ENCODE results near the gene NFE2L3. TPM values are rescaled to one million over a fixed set of nuclear protein-coding genes. Genes with fewer than 3 reads are reported as not detected.

The NFE2L3 gene, protein sequence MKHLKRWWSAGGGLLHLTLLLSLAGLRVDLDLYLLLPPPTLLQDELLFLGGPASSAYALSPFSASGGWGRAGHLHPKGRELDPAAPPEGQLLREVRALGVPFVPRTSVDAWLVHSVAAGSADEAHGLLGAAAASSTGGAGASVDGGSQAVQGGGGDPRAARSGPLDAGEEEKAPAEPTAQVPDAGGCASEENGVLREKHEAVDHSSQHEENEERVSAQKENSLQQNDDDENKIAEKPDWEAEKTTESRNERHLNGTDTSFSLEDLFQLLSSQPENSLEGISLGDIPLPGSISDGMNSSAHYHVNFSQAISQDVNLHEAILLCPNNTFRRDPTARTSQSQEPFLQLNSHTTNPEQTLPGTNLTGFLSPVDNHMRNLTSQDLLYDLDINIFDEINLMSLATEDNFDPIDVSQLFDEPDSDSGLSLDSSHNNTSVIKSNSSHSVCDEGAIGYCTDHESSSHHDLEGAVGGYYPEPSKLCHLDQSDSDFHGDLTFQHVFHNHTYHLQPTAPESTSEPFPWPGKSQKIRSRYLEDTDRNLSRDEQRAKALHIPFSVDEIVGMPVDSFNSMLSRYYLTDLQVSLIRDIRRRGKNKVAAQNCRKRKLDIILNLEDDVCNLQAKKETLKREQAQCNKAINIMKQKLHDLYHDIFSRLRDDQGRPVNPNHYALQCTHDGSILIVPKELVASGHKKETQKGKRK
- 1 to 10 TPM; 1.8 to 6.2 (median 5.1) TPM for total RNA-seq
- total RNA-seq (2013): 8.8 TPM
- total RNA-seq: 5.6 to 114 (median 14.5) reads per million in 29 experiments

DNA sequence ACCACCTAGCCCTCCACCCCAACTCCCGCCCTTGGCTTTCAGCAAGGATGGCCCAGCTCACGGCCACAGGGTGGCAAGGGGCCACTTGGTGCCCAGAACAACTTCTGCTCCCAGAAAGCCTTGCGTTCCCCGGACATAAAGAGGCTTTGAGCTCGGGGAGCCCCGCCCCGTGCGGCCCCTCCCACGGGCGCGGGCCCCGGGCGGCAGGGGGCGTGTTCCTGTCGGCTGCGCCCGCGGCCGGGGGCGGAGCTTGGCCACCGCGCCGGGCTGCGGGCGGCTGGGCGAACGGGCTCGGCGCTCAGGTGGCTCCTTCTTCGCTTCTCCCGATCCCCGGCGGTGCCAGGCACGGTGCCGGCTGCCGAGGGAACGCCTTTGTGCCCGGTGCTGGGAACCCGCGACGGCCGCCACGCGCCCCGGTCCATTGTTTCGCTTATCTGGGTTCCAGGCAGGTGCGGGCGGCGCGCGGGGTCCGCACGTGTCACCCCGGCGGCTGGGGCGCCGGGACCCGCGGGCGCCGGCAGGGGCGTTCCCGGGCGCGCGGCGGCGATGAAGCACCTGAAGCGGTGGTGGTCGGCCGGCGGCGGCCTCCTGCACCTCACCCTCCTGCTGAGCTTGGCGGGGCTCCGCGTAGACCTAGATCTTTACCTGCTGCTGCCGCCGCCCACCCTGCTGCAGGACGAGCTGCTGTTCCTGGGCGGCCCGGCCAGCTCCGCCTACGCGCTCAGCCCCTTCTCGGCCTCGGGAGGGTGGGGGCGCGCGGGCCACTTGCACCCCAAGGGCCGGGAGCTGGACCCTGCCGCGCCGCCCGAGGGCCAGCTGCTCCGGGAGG is at the start of gene NFE2L3:
NFE2L3 (plus strand) TSS at position 246 of the 829 bp plus-strand sequence; CDS start at position 547, 301 bp downstream.
- ChIA-PET POLR2A (interaction anchor here (0.6 to 1.5 kb wide), 10 partner anchors 15 to 106 kb away, joined by 3 to 12 read pairs (median 4); partner anchors contain the start of gene CBX3 (in 1 of the 2)), CTCF (interaction anchor here (0.6 to 2.1 kb wide), 14 partner anchors 9 to 1331 kb away, joined by 3 to 10 read pairs (median 4); partner anchors contain the start of gene CBX3 (in 1 of the 2))
- no peaks in the 10 kb centered on the region for H3K36me3 Mint-ChIP-seq
- peaks cover 22 to 52% of the 10 kb centered on the region in 2 experiments for H3K4me1 ChIP-seq (ENCODE audit: control insufficient read depth in 1 of 2, extremely low read depth in 1 of 2, insufficient read depth in 2 of 2, low read length in 2 of 2)
- peak within 1 kb of the TSS; percentile 91 to 93 for H3K27ac Mint-ChIP-seq
- no peaks in the 10 kb centered on the region for H3K27me3 Mint-ChIP-seq
- H3K4me3 Mint-ChIP-seq: peak within 1 kb of the TSS; percentile 80 to 93 (median 87)
- DNase-seq (peak; percentile 57 to 90 (median 71)), ATAC-seq (replicated peaks in 1 of 4) (peak; percentile 78 to 86 (median 86))
- H3K36me3 ChIP-seq (ENCODE audit: control insufficient read depth in 2 of 2, extremely low read depth in 1 of 2, insufficient read depth in 1 of 2, low read length in 1 of 2): no peaks in the 10 kb centered on the region
- no peaks in the 10 kb centered on the region for H3K27me3 ChIP-seq (replicated peaks in 1 of 2; ENCODE audit: control insufficient read depth in 2 of 2, extremely low read depth in 1 of 2, insufficient read depth in 2 of 2, low read length in 1 of 2)
- WGBS (ENCODE audit: insufficient coverage): under 1% methylated on average over 95 of the region's 95 CpGs
- H3K27ac ChIP-seq (ENCODE audit: low read length): peak within 1 kb of the TSS; percentile 43
- no peaks in the 10 kb centered on the region for H3K9me3 ChIP-seq
- H3K9me3 Mint-ChIP-seq: no peaks in the 10 kb centered on the region
- peaks cover 54 to 55% (median 54%) of the 10 kb centered on the region in 3 donors for H3K4me1 Mint-ChIP-seq
- H3K4me3 ChIP-seq (ENCODE audit: control insufficient read depth in 1 of 2, extremely low read depth in 1 of 2, low read length in 1 of 2): peak within 1 kb of the TSS; percentile 50 to 58

DNA sequence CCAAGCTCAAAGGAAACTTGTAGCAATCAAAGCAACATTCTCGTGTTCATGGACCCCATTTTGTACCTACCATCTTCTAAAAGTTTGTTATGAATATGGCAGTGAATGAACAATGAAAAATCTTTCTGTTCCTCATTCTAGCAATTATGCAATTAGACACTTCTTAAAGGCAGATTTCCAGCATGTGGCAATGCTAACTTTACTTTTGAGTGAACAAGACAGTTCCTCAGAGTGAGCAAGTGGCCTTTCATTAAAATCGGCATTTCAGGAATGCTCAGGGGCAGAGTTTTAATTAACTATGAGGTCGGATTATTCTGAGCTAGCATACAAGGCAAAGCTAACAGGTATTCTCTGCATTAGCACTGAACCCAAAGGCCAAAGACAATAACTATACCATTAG is 48.4 kb upstream of the NFE2L3 start:
- no peaks in the 10 kb centered on the region for H3K27me3 ChIP-seq (replicated peaks in 1 of 2; ENCODE audit: control insufficient read depth in 2 of 2, extremely low read depth in 1 of 2, insufficient read depth in 2 of 2, low read length in 1 of 2)
- H3K27ac ChIP-seq (ENCODE audit: low read length): no peak overlapping the region
- CTCF ChIA-PET: no interaction called here
- ATAC-seq (replicated peaks in 1 of 4) (no peak), DNase-seq (no peak)
- Mint-ChIP-seq H3K27ac (no peak overlapping the region), H3K36me3 (no peaks in the 10 kb centered on the region), H3K4me1 (peaks cover 17 to 37% (median 27%) of the 10 kb centered on the region in 3 donors), H3K9me3 (no peaks in the 10 kb centered on the region), H3K4me3 (no peak overlapping the region), H3K27me3 (no peaks in the 10 kb centered on the region)
- H3K4me3 ChIP-seq (ENCODE audit: control insufficient read depth in 1 of 2, extremely low read depth in 1 of 2, low read length in 1 of 2): no peak overlapping the region
- H3K36me3 ChIP-seq (ENCODE audit: control insufficient read depth in 2 of 2, extremely low read depth in 1 of 2, insufficient read depth in 1 of 2, low read length in 1 of 2): peaks cover 0 to 2% of the 10 kb centered on the region in 2 donors
- H3K4me1 ChIP-seq (ENCODE audit: control insufficient read depth in 1 of 2, extremely low read depth in 1 of 2, insufficient read depth in 2 of 2, low read length in 2 of 2): peaks cover 23 to 31% of the 10 kb centered on the region in 2 experiments
- POLR2A ChIA-PET: no interaction called here
- no peaks in the 10 kb centered on the region for H3K9me3 ChIP-seq
- no CpG with 5 or more reads among the region's 3 CpGs for WGBS (ENCODE audit: insufficient coverage)

DNA sequence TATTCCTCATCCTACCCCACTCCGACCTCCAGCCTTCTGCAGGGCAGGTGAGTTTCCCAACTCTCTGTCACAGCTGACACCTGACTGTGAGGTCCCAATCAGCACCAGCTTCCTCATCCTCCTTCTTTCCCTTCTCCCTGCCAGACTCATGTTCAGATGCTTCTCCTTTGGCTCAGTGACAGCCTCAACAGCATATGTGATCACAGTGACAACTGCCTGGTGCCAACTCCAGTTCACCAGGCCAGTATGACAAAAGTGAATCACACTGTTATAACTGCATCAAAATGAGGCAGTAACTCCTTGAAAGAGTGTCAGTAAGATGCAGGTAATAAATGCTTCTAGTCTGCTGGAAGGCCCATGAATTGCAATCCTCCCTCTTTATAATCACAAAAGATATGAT is 46.8 kb upstream of the NFE2L3 start:
- peaks cover 17 to 31% (median 17%) of the 10 kb centered on the region in 3 donors for H3K4me1 Mint-ChIP-seq
- H3K9me3 Mint-ChIP-seq: no peaks in the 10 kb centered on the region
- no peak for DNase-seq
- no peaks in the 10 kb centered on the region for H3K36me3 Mint-ChIP-seq
- Histone ChIP-seq H3K27me3 (replicated peaks in 1 of 2; ENCODE audit: control insufficient read depth in 2 of 2, extremely low read depth in 1 of 2, insufficient read depth in 2 of 2, low read length in 1 of 2) (no peaks in the 10 kb centered on the region), H3K4me3 (ENCODE audit: control insufficient read depth in 1 of 2, extremely low read depth in 1 of 2, low read length in 1 of 2) (no peak overlapping the region), H3K36me3 (ENCODE audit: control insufficient read depth in 2 of 2, extremely low read depth in 1 of 2, insufficient read depth in 1 of 2, low read length in 1 of 2) (peaks cover 0 to 2% of the 10 kb centered on the region in 2 donors), H3K9me3 (no peaks in the 10 kb centered on the region), H3K27ac (ENCODE audit: low read length) (no peak overlapping the region), H3K4me1 (ENCODE audit: control insufficient read depth in 1 of 2, extremely low read depth in 1 of 2, insufficient read depth in 2 of 2, low read length in 2 of 2) (peaks cover 16 to 22% of the 10 kb centered on the region in 2 experiments)
- CTCF ChIA-PET: interaction anchor here (0.6 to 0.7 kb wide), 2 partner anchors 10 kb away, joined by 3 read pairs; no protein-coding TSS in a partner anchor
- ATAC-seq (replicated peaks in 1 of 4): no peak
- POLR2A ChIA-PET: no interaction called here
- no peak overlapping the region for H3K27ac Mint-ChIP-seq
- WGBS (ENCODE audit: insufficient coverage): 100% methylated on average over 1 of the region's 1 CpG
- no peaks in the 10 kb centered on the region for H3K27me3 Mint-ChIP-seq
- no peak overlapping the region for H3K4me3 Mint-ChIP-seq

DNA sequence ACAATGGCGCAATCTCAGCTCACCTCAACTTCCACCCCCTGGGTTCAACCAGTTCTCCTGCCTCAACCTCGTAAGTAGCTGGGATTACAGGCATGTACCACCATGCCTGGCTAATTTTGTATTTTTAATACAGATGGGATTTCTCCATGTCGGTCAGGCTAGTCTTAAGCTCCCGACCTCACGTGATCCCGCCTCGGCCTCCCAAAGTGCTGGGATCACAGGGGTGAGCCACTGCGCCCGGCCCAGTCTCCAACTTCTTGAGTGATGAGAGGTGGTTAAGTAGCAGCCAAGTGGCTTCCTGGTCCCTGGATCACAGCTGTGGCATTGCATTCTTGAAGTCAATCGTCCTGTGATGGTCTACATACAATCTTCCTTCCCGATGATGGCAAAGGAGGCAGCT is 46.1 kb upstream of the NFE2L3 start:
- Histone ChIP-seq H3K36me3 (ENCODE audit: control insufficient read depth in 2 of 2, extremely low read depth in 1 of 2, insufficient read depth in 1 of 2, low read length in 1 of 2) (peaks cover 0 to 2% of the 10 kb centered on the region in 2 donors), H3K27me3 (replicated peaks in 1 of 2; ENCODE audit: control insufficient read depth in 2 of 2, extremely low read depth in 1 of 2, insufficient read depth in 2 of 2, low read length in 1 of 2) (no peaks in the 10 kb centered on the region), H3K27ac (ENCODE audit: low read length) (no peak overlapping the region), H3K9me3 (no peaks in the 10 kb centered on the region), H3K4me1 (ENCODE audit: control insufficient read depth in 1 of 2, extremely low read depth in 1 of 2, insufficient read depth in 2 of 2, low read length in 2 of 2) (peaks cover 13 to 17% of the 10 kb centered on the region in 2 experiments), H3K4me3 (ENCODE audit: control insufficient read depth in 1 of 2, extremely low read depth in 1 of 2, low read length in 1 of 2) (no peak overlapping the region)
- Mint-ChIP-seq H3K36me3 (no peaks in the 10 kb centered on the region), H3K27me3 (no peaks in the 10 kb centered on the region), H3K4me3 (no peak overlapping the region), H3K27ac (peak overlapping the region in 1 of 2 donors; percentile 36), H3K9me3 (no peaks in the 10 kb centered on the region), H3K4me1 (peaks cover 15 to 27% (median 15%) of the 10 kb centered on the region in 3 donors)
- CTCF ChIA-PET: interaction anchor here (0.6 to 0.7 kb wide), 2 partner anchors 10 to 11 kb away, joined by 3 read pairs; no protein-coding TSS in a partner anchor
- WGBS (ENCODE audit: insufficient coverage): 92% methylated on average over 9 of the region's 11 CpGs
- DNase-seq (no peak), ATAC-seq (replicated peaks in 1 of 4) (no peak)
- POLR2A ChIA-PET: no interaction called here

DNA sequence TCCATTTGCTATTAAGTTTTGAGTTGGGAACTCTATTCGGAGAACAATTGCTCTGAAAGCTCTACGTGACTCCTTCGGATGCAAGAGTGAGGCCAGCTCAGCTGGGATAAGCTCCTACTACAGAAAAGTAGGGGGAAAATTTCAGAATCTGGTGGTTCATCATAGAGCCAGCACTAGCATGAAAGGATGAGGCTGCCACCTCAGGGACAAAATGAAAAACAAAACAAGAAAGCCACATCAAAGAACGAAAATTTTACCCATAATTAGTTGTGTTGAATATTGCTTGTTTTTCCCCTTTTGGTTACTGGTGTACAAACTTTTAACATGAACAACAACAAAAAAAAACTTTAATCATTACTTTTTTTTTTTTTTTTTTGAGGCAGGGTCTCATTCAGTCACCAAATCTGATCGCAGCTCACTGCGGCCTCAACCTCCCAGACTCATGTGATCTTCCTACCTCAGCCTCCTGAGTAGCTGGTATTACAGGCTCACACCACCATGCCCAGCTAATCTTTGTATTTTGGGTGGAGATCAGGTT is 39.7 kb upstream of the NFE2L3 start:
- peak in 1 of 35 experiments; percentile 43 for DNase-seq
- CTCF ChIA-PET: interaction anchor here (0.5 to 1.4 kb wide), 6 partner anchors 19 to 1433 kb away, joined by 3 to 10 read pairs (median 4); no protein-coding TSS in a partner anchor

More for the DNA sequence above, 39.7 kb upstream of the NFE2L3 start:
- Histone ChIP-seq H3K4me3 (ENCODE audit: control insufficient read depth in 1 of 2, extremely low read depth in 1 of 2, low read length in 1 of 2) (no peak overlapping the region), H3K27ac (ENCODE audit: low read length) (no peak overlapping the region), H3K4me1 (ENCODE audit: control insufficient read depth in 1 of 2, extremely low read depth in 1 of 2, insufficient read depth in 2 of 2, low read length in 2 of 2) (peaks cover 3% of the 10 kb centered on the region in 2 experiments), H3K27me3 (replicated peaks in 1 of 2; ENCODE audit: control insufficient read depth in 2 of 2, extremely low read depth in 1 of 2, insufficient read depth in 2 of 2, low read length in 1 of 2) (peaks cover 0 to 2% of the 10 kb centered on the region in 2 experiments), H3K36me3 (ENCODE audit: control insufficient read depth in 2 of 2, extremely low read depth in 1 of 2, insufficient read depth in 1 of 2, low read length in 1 of 2) (no peaks in the 10 kb centered on the region), H3K9me3 (no peaks in the 10 kb centered on the region)
- no peak overlapping the region for H3K4me3 Mint-ChIP-seq
- POLR2A ChIA-PET: interaction anchor here (0.5 to 0.9 kb wide), 3 partner anchors 13 to 83 kb away, joined by 3 to 7 read pairs (median 3); partner anchors contain the start of gene NFE2L3 (in 1 of the 2)
- peak in 3 of 4 experiments; percentile 37 to 44 (median 41) for ATAC-seq (replicated peaks in 1 of 4)
- peaks cover 7 to 8% (median 8%) of the 10 kb centered on the region in 3 donors for H3K4me1 Mint-ChIP-seq
- no peaks in the 10 kb centered on the region for H3K27me3 Mint-ChIP-seq
- no peaks in the 10 kb centered on the region for H3K9me3 Mint-ChIP-seq
- H3K36me3 Mint-ChIP-seq: no peaks in the 10 kb centered on the region
- 90% methylated on average over 3 of the region's 6 CpGs for WGBS (ENCODE audit: insufficient coverage)
- peak overlapping the region in 1 of 2 donors; percentile 21 for H3K27ac Mint-ChIP-seq
